Eye (tissue), 1 donor: ENCODE results near the gene FHIT.

Experiments
- DNase-seq: peaks from one replicate; pipeline ENCODE4 v3.0.0-alpha.2; 2015

Gene FHIT

DNA sequence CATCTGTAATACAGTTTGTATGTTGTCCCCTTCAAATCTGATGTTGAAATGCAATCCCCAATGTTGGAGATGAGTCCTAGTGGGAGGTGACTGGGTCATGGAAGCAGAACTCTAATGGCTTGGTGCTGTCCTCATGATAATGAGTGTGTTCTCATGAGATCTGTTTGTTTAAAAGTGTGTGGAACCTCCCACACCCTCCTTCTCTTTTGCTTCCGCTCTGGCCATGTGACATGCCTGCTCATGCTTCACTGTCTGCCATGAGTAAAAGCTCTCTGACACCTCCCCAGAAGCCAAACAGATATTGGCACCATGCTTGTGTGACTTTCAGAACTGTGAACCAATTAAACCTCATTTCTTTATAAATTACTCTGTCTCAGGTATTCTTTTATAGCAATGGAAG, 1407.4 kb downstream of the FHIT start:
- DNase-seq = no peak

DNA sequence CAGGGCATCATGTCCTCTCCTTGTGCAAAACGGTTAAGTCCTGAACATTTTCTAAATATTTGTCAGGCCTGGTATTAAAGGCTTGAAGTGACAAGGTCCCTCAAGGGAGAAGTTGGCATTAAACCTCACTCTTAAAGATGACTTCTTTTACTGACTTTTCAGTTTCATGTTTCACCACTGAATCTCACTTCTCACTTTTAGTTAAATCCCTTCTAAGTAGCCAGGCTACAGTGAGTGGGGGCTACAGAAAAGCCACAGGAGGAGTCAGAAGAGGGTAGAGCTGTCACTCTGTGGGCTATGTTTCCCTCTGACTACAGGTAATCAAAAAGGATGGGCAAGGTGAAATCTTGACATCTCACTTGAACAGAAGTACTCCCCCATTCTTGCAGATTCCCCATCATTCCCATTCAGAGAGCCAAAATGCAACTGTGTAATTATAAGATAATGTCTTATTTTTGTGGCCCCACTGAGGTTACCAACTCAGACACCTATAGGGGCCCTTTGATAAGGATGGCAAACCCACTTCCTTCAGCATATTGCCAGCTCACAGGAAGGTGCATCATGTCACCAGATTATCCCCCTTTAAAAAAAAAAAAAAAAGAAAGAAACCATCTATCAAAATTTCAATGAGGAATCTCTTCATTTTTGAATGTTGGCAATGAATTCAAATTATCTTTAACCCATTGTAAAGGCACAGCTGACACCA, 1411.3 kb downstream of the FHIT start:
- no peak for DNase-seq

DNA sequence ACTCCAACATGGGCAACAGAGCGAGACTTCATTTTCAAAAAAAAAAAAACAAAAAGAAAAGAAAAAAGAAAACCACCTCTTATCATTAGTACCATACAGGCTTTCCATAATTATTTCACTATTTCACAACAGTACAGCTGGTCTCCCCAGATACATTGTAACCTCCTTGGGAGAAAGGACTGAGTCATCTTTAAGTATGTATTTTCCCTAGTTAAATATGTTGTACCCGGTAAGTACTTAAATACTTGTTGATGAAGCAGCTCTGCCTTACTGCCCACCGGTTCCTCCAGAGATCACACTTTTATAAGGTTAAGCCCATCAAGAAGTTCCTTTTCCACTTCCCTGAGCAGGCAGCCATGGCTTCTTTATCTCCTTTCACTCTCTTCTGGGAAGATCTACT, 1412.0 kb downstream of the FHIT start:
- no peak for DNase-seq

DNA sequence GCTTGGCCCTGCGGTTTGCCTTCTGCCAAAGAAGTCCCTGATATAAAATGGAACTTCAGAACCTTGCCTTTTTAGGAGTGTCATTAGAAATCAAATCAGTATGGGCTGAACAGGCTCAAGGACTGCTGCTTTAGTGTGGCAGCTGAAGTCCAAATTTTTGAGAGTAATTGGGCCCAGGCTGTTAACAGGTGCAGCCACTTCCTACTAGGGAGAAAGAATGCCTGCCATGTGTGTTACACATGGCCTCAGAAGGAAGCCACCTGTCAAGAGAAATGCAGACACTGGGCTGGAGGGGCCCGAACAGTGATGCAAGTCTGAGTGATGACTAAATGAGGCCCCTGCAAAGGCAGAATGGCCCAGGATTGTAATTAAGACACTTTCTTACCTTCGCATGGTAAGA, 1414.7 kb downstream of the FHIT start:
- DNase-seq = peak; percentile 60

DNA sequence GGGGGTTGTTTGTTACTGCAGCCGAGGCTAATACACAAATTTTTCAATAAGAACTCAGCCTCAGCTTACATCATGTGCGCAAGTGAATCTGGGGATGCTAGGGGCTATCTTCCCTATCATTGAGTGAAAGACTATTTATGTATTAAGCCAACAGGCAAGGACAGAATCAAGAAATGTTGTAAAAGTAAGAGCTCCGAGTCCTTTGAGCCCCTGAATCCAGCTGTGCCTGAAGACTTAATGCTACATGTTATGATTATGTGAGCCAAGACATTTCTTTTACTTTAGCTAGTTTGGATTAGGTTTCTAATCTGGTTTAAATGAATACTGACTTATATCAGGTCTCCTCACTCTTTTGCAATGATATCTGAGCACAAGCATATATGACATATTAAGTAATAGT, 1418.5 kb downstream of the FHIT start:
- DNase-seq = no peak

DNA sequence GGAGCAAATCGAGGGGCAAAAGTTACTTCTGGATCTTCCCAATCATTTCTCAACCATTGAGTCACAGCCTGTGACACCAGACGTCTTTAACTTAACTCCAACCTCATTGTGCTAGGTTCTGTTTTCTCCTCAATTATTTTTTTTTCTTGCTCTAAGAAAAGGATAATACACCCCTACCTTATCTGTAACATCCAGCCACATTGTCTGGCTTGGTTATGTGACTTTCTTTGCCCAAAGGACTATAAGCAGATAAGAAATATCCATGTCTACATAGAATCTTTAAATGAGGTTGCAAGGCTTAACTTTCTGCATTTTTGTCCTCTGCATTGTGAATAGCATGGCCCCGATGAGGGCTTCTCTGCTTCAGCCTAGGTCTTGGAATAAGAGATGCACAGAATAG, 1419.0 kb downstream of the FHIT start:
- no peak for DNase-seq

DNA sequence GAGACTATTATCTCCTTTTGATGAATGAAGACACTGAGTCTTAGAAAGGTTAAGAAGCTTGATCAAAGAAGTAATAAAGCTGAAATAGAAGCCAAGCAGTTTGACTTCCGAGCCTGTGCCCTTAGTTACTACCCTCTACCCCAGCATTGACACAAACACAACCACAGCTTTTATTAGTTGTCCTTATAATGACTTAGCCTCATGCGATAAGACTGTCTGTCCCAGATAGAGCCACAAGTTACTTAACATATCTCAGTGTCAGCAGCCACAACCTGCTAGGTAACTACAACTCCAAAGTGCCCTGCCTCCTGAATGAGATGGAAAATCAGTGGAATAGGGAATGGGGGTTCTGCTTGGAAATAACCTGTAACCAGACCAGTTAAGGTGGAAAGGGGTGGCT, 1419.9 kb downstream of the FHIT start:
- DNase-seq = no peak

DNA sequence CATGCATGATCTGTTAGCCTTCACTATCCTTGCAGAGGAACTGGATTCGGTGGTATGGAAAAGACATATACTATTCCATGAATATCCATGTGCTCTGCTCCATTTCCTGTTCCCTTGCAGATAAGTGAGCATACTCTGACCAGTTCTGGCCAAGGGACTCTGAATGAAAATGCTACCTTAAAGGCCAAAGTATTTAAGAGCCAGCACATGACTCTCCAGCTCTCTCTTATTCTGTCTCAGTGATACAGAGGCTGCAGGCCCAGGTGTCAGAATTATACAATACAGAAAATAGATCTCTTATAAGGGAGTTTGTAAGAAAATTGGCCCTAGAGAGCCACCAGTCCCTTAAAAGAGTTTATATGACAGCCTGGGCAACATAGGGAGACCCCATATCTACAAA, 1421.7 kb downstream of the FHIT start:
- DNase-seq = no peak

DNA sequence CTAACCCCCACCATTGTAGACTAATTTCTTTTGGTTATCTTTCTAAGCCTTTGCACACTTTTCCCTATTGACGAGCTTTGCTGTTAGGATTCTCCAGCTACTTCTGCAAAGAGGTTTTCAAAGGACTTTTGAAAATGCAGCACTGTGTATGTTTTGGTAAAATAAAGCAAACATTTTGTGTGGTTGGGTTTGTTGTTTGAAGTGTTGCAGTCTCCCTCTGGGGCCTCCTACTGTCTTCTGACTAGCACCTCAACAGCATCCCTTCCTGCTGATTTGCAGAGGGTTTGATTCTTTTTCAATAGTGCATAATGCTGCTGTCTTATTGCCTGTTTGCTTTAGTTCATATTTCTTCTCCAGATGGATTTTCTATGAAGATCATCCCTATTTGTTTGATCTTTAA, 1426.4 kb downstream of the FHIT start:
- DNase-seq = no peak

DNA sequence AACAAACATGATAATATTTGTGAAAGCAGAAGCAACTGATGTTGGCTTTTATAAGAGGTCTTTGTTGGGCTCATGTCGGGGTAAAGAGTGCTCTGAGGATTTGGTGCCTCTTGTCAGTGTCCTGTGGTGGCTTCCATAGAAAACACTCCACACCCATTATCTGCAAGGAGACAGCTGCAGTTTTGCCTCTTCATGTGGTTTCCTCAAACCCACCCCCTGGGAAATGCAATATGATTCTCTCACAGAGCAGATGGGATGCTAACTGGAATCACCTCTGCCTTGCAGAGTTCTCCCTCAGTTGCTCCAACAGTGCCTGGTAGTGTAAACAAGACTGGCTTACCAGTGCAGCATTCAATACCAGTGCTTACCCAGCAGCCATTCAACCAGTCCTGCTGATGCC, 1430.0 kb downstream of the FHIT start:
- no peak for DNase-seq

DNA sequence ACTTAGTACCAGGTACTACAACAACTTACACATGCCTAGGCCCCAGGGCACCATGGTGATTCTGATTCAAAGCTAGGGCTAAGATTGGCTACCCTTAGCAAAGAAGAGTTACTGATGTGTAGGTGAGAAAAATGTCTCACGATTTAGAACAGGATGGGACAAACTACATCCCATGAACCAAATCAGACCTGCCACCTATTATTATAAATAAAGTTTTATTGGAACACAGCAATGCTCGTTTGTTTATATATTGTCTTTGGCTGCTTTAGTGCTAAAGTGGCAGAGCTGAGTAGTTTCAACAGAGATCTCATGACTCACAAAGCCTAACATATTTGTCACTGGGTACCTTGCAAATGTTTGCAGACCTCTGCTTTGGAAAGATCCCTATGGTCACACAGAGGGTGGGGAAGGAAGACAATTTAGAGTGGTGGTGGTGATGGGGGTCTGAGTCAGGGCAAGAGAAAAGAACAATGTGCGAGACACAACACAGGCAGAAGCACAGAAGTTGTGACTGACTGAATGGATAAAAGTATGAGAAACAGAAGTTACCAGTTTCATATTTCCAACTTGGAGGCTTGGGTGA, 1430.8 kb downstream of the FHIT start:
- DNase-seq = no peak

DNA sequence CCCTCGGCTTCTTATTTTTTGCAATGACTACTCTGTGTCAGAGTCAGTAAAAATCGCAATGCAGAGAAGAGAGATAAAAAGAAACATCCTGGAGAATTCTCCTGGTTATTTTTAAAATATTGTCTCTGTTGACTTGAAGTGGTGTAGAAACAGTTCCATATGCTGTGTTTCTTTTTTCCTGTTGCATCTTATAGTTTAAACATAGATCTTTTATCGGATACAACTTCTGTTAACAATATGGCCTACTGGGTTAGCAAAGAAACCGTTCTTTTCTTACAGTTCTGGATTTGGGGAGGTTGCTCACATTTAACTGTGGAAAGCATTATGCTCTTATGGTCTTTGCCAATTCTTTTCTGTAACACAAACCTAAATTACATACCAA, 1432.3 kb downstream of the FHIT start:
- no peak for DNase-seq

DNA sequence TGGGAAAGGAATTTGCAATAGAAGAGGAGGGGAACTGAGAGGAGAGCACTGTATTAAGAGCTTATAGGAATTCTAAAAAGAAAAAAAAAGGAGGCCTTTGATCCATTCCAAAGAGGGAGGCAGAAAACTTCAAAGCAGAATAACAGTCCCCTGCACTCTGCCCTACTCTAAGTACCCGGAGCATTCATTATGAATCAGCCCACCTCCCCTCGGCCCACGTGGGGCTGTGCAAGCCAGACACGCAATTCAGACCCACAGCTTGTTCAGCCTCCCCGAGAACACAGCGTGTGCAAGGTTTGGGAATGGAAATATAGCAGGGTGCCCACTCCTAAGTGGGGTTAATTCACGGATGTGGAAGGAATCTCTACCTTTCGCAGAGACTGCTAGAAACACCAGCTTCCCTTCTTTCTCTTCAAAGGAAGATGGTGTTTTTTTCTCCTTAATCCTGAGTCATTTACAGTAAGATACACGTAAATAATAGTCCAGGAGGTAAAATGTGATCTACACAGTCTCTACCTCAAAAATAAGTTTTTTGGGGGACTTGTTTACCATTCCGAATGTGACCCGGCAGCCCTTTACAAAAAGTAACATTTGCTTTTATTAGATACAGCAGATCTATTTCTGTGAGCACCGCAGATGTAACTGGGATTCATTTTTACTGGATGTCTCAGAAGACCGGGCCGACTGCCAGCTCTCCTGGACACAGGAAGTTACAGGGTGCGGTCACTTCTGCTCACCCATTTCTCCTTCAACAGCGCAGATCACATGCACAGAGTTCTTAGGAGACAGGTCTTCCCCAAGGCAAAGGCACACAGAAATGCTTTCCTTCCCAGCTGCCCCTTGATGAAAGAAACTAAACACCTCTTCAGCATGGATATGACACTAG, 1433.0 kb downstream of the FHIT start:
- DNase-seq = peak; percentile 49

DNA sequence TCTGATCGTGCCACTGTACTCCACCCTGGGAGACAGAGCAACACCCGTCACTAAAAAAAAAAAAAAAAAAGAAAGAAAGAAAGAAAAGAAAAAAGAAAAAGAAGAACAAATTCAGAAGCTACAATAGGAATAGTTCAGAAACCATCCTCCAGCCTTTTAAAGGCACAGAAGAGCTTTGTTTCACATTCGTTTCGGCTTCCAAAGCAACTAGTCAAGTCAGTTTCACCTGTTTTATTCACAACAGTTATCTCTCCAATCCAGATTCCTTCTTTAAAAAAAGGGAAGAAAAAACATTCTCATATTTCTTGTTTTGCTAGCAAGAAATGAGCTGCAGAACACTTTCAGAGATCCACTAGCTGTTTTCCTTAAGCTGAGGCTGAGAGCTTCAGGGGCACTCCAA, 1433.7 kb downstream of the FHIT start:
- no peak for DNase-seq

DNA sequence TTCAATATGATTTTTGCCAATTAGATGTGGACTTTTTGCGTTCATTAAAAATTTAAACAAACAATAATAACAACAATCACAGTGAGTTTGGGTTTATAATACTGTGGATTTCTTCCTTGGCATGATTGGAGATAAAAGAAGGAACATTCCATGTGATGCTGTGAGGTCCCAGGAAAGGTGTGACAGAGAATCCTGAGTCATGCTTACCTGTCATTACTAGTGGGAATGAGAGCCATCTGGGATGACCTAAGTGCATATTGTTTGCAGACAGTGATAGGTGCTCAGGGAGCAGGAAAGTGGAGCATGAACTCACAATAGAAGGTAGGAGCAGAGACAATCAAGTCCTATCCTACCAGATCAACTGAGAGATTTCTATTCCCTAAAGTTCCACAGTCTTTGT, 1434.9 kb downstream of the FHIT start:
- no peak for DNase-seq

DNA sequence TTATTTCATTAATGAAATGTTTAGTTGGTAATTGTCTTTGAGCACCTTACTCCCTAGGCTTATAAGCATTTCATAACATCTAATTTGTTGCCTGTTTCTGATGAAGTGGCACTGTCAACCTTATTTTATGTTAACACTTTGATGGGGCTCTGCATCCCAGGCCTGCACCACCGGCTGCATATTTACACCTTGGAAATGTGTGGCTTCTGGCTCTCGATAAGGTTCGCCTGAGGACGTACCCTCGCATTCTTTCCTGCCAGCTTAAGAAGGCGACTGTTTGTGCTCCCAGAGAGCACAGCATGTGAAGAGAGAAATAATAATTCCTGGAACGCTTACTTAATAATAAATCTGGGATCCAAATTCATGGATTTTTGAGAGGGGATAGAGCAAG, 1438.1 kb downstream of the FHIT start:
- peak; percentile 59 for DNase-seq

DNA sequence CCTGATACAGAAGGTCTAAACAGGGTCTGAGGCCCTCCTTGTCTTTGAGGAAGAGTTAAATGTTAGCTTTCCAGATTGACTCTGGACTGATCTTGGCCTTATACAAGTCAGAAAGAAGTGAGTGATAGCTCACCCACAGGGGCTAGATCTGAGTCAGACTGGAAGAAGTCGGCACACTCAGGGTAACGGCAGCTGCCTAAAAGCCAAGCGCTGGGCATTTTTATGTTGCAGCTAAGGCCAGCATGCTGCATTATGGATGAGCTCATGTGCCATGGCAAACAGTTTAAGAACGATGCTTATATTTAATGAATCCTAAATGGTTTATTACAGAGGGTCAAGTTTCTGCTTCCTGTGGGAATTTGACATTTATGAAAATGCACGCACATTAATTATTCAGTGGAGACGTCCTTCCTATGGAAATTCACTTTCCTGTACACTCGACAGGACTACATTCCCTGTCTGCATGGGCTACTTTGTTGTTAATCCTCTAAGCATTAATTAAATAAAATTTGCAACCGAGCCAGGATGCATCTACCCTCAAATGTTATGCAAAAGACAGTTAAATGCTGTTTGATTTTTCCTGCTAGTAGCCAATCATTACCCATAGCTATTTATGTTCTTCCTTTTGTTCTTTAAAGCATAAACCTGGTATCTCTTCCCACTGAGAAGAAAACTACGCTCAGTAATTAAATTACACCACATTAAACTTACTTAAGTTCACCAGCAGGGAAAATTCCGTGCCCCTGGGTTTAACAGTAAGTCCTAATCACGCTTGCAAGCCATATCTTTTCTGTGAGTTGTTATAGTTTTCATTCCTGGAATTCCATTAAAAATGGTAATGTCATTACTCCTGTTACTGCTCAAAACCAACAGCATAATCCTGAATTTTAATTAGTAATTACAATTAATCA, 1438.8 kb downstream of the FHIT start:
- peak; percentile 61 for DNase-seq

DNA sequence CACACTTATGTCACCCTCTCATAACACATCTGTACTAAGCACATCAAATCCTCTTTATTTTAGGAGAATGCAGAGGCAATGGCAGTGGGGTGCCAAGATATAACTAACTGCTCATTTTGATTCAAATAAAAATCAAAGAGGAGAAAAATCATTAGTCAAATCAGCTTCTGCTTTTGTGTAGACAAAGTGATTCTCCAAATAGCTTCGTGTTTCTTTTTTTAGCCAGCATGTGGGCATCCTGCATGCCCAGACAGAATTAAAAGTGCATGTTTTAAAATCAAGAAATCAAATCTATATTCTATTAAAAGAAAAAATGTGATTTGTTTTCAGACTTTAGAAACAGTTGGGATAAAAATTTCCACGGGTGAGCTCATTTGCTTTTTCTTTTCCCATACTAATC, 1440.1 kb downstream of the FHIT start:
- DNase-seq = no peak

DNA sequence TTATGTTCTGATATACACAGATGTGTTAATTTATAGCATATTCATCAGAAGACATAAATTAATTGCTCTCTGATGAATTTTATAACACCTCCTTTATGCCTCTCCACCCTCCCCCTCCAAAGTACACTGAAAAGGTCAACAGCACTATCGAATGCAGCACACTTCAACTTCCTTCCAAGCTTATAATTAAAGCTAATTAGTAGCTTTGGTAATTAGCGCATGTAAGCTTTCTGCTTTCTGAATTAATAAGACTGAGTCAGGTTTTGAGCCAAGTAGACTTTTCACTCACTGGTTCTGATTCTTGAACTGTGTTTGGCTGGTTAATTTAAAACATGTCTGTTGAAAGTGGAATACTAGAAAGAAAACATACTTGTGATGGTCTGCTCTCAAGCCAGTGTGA, 1440.6 kb downstream of the FHIT start:
- DNase-seq = no peak

DNA sequence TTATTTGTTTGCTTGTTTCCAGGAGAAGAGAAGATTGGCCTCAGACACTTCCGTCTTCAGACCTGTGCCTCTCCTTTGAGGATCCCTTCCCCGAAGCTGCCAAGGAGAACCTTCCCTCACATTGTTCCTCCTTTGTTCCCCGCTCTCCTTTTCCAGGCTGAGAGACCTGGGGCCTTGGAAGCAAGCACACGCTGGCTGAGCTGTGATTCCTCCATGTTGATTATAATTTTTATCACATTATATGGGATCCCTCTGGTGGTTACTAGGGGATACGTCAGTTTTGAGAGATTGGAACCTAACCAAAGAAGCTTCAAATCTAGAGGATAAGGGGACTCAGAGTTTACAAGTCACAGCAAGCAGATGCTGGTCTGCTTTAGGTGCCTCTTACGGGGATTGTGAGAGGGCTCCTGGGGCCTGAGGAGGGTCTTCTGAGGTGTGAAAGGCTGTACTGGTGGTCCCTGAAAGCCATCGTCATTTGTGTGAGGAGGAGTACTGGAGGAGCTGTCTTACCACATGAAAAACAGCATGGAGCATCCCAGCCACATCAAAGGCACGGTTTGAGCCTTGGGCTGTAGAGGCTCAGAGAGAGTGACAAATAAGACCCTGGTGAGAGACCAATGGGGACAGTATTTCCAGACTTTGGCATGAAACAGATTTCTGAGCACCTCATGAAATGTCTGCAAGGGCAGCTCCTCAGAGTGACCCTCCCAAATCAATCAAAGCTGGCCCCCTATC, 1441.4 kb downstream of the FHIT start:
- DNase-seq = peak; percentile 63

DNA sequence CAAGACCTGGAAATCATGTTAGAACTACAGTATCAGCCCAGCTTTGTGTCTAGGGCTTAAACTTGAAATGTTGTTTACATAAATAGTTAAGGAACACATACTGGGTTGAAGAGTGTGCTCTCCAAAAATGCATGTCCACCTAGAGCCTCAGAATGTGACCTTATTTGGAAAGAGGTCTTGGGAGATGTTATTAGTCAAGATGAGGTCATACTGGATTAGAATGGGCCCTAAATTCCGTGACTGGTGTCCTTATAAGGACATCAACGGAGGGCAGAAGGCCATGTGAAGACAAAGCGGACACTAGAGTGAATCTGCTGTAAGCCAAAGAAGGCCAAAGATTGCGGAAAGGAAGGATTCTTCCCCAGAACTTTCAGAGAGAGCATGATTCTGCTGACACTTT, 1442.2 kb downstream of the FHIT start:
- DNase-seq = no peak

DNA sequence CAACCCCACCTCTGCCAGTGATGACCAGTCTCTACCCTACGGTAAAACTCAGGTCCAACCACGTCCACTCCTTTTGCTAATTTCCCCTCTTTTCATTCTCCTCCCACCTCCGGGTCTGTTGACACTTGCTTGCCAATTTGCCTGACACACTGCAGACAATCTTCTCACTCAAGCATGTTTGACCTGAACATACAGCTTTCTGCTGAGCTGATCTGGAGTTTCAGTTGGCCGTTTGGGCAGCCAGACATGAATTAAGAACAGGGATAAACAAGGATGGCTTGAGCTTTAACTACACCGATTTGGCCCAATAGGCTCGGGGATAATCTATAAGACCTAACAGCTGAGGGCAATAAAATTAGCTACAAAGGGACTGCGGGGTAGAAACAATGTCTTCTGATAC, 1442.8 kb downstream of the FHIT start:
- no peak for DNase-seq
